HG03571 (cell line): Measurements from ENCODE around the gene C2orf49.
"Not testable (repeated sequence)": the region's sequence is repeated elsewhere in the genome, so short reads cannot be mapped to it uniquely, and the experiment has no call there.

Experiments
- ATAC-seq: cut with Tn5 transposase; IDR thresholded peaks from one replicate; pipeline ENCODE4 v1.9.1; 2021; ENCODE audit not compliant: unreplicated experiment

The C2orf49 gene

DNA sequence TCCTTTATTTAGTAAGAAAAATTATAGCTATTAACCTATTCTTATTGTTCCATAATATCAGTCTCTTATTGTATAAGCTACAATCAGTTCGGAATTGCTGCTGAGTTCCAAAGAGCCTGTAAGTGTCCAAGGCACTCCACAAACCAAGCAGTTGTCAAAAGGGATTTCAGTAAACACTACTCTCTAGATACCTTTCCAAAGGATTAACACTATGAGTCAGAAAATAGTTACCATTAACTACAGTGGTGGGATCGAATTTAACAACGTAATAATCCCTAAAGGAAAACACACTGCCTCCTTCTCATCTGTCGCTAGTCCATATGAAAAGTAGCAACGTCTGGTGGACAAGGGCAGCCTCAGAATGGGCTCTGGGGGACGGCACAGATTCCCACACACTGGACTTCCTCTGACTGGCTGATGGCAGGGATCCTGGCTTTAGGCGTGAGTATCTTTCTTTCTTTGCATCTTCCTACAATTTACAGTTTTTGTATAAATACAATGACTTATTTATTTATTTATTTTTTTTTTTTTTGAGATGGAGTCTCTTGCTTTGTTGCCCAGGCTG, 16.6 kb upstream of the C2orf49 start:
- ATAC-seq = no peak

DNA sequence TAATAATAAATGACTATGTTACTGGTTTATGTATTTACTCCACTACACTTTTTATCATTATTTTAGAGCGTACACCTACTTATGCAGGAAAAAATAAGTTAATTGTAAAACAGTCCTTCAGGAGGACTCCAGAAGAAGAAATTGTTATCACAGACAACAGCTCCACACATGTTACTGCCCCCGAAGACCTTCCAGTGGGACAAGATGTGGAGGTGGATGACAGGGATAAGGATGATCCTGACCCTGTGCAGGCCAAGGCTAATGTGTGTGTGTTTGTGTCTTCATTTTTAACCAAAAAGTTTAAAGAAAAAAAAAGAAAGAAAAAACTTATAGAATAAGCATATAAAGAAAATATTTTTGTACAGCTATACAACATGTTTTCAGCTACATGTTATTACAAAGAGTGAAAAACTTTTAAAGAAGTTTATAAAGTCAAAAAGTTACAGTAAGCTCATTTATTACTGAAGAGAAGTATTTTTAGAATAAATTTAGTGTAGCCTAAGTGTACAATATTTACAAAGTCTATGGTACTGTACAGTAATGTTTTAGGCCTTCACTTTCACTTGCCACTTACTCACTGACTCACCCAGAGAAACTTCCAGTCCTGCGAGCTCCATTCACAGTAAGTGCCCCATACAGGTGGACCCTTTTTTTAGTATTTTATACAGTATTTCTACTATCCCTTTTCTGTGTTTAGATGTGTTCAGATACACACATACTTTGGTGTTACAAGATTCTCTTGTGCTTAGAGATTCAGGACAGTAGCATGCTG, 15.3 kb upstream of the C2orf49 start:
- no peak for ATAC-seq

DNA sequence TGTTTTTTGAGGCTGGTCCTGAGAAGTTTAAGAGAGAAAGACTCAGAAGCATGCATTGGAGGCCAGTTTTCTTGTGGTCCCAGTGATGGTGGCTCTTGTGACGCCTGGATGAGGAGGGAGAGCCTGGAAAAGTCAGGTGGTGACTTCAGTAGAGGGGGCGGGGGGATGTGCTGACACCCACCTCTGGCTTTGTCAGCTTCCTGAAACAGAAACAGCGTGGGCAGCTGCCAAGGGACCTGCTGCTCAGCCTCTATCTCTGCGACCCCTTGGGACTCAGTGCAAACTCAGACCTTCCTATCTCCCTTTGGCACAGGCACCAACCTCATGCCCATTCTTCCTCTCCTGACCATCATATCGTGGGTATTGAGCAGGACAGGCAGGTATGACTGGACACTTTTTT, 14.2 kb upstream of the C2orf49 start:
- ATAC-seq = no peak

DNA sequence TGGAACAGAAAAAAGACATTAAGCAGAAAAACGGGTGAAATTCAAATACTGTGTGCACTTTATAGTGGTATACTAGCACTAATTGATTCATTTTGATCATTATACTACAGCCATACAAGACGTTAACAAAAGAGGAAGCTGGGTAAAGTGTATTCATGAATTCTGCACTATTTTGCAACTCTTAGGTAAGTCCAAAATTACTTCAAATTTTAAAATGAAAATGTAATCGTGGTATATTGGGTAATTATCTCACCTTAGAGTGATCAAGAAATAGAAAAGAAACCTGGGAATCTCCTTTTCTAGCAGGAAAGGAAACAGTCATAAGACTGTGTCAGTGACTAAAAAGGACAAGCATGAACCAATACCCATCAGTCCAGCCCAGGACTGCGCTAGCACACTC, 13.2 kb upstream of the C2orf49 start:
- no peak for ATAC-seq

DNA sequence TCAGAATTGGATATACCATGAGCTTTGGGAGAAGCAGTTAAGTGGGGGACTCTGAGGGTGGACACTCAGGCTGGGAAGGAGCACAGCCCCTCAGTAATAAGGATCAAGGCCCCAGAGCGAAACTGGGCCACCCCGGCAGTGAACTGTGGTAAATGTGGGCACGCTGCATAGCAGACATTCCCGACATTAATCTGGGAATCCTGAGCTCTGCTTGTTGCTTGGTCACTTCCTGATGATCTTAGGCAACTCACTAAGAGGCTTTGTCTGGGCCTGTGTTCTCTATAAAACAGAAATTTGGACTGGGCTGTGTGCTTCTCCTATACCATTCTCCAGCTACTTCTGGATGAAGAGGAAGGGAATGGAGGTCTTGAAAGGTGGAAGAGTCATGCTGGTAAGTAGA, 12.6 kb upstream of the C2orf49 start:
- no peak for ATAC-seq

DNA sequence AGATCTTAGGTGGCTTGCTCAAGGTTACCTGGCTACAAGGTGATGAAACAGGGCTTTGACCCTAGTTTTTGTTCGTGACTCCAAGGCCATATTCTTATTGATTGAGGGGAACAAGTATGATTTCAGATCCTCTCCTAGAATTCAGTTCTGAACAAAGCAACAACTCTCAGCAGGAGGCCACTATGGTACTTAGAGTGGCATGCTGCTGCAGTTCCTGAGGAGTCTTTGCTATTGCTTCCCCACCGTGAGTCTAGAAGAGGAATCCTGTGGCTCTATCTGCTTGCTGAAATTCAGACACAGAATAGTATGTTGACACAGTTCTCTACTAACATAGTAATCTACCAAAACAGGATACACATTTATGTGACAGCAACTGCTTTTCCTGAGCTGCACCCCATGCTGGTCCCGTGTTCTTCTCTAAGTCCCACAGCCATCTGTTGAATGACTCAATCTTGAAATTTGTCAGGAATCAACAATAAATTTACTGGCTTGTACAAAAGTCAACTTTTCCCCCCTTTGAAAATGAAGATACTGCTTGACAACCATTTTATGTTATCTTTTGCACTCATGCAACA, 11.9 kb upstream of the C2orf49 start:
- no peak for ATAC-seq

DNA sequence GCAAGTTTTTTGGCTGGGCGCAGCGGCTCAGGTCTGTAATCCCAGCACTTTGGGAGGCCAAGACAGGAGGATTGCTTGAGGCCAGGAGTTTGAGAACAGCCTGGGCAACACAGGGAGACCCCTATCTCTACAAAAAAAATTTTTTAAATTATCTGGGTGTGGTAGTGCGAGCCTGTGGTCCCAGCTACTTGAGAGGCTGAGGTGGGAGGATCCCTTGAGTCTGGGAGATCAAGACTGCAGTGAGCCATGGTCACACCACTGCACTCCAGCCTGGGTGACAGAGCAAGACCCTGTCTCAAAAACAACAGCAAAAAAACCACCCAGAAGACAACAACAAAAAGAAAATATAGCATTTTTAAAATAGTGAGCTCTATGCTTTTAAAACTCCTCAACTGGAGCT, 10.1 kb upstream of the C2orf49 start:
- not testable (repeated sequence) for ATAC-seq

DNA sequence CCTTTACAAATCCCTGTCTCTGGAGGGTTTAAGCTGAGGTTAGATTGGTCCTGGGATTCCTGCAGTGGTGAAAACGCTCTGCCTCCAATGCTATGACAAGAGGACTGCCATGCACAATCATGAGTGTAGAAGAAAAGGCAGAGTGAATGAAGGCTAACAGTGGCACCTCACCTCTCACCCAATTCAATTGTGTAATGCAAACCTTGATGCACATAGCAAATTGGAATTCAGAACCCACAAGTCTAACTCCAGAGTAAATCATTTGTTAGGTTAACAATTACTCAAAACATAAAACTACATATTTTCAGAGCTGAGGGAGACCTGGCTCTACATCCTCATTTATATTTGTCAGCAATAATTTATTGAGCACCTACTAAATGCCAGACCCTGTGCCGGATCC, 9.7 kb upstream of the C2orf49 start:
- no peak for ATAC-seq

DNA sequence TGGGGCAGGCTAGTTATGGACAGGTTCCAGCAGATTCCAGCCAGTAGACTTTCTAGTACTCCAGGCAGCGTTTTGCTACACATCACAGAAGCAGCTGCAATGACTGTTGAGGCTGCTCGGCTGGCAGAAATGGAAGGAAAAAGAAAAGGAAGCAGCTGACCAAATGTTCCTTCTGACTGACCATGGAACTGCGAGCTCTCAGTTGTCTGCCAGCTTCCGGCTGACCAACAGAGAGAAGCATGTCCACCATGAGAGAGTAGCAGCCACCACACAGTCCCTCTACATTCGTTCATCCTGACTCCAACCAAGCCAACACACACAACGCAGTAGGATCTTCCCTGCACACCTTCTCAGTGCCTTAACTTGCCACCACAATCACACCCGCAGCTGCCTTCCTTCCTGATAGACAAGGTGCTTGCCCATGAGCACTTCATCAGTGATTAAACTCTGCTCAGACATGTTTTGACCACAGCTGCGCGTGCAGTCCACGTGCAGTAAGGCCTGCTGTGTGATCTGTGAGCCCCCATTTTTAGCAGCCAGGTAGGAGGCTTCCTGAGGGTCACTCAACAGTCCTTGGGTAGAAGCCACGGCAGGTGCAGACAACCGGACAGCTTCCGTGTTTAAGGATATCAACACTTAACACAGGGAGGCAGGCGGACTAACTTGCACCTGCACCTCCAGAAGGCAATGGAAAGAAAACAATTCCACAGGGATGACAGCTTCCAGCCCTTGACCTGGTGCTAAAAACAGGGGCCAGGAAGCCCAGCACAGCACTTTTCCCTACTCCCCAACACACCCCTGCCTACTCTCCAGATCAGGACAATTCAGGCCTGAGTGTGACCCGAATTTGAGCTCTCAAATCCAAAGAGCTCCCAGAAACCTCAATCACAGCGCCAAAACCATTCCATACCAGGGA, 8.8 kb upstream of the C2orf49 start:
- peak; percentile 24 for ATAC-seq

DNA sequence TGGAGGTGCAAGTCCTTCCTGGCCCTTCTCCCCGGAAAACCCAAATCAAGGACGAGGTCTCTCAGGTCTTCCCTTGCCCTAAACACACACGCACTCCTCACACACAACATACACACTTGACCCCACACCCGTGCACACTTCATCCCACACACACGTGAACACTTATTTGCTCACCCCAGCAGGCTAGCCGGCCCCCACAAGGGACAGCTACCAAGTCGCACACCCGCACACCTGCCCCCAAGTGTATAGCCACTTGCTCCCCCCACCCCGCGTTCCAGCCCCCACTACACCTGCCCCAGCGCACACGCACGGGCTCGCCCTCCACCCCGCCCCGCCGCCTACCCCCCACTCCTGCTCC, 8.2 kb upstream of the C2orf49 start:
- no peak for ATAC-seq

DNA sequence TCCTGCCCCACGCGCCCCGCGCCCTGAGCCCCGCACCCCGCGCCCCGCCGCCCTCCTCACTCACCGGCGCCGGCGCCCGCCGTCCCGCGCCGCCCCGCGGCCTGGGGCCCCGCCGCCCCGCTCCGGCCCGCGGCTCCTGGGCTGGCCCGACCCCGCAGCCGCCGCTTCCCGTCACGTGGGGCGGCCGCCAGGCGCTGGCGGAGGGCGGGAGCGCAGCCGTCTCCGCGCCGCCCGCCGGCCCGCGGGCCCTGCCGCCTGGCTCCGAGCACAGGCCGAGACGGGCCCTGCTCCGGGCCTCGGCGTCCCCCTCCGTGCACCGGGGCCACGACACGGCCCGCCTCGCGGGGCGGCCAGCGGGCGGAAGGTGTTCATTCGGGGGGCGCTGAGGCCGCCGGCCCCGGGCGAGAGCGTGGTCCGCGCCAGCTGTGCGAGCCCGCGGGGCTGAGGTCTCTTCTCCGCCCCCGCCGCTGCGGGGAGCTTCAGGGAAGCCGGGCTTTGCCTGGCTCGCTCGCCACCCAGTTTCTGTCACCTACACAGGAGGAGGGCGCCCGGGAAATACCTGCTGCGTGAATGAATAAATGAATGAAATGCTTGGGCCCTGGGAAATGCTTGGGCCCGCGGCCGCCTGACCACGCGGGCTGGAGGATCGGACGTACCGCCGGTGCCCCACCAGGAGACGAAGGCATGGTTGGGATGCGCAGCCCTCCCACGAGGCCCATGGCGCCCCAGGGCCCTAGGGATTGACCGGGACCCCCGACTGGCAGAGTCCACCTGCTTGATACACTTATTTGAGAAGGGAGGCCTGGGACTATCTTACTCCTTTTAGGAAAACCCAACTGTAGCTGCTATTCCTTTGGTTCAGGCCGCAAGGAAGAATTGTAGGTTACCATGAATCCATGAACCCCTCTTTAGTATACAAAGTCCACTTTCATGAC, 7.5 kb upstream of the C2orf49 start, which contains the start of gene TGFBRAP1:
Gene TGFBRAP1, minus strand, starts transcription at position 175 of the 935 bp plus-strand sequence. CDS start 21,434 bp downstream, outside the sequence.
- peak; percentile 70 for ATAC-seq

DNA sequence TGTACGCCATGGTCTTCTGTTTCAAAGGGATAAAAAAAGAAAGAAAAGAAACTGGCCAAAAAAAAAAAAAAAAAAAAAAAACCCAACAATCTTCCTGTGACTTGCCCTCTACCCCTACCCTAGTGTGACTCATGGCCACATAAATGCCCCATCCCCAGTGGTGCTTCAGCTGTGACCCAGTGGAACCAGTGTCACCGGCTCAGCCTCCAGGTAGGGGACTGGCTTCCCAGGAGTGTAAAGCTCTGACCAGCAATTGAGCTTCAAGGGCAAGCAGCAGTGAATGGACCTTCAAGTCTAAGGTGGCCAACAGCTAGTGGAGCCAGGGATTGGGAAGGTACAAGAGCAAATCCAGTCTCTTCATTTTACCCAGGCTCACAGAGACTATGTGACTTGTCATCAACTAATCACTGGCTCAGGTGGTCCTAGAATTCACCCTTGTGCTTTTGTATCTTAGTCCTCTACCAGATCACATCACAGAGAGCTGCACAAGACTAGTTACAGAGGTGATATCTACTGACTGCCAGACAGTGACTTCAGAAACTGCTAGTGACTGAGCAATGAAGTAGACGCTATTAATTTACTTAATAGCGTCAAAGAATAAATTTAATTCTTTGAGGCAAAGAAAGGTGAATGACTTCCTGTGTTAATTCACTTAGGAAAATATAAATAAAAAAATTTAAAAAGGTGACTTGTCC, 6.5 kb upstream of the C2orf49 start:
- no peak for ATAC-seq

DNA sequence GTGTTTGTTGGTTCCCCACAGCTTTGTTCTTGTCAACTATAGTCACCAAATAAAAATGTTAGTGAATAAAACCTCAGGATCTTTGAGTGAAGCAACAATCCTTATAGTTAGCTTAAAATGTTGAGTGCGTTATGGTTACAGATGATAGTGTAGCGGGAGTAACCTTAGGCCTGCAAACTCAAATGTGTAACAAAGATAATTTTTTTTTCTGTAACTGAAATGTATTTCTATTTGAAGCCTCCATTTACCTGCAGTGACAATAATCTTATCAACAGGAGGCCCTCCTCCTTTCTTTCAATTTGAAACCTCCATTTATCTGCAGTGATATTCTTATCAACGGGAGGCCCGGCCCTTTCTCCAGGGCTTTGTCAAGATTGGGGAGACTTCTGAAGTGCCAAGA, 3.1 kb upstream of the C2orf49 start:
- no peak for ATAC-seq

DNA sequence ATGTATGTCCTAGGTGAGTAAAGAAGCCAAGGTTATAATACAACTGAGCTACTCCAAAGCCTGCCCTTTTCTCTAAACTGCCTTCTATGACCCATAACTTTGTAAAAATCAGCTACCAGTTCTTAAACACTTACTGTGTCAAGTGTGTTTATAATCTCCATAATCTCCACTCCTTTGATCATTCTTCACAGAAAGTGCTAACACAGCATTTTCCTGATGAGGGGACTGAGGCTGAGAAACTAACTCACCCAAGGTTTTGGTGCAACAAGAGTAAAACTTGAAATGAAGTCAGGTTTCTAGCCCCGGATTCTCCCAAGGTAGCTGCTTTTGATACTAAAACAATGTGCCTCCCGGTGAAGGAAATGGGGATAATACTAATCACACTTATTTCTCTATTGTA, 1.9 kb upstream of the C2orf49 start:
- no peak for ATAC-seq

DNA sequence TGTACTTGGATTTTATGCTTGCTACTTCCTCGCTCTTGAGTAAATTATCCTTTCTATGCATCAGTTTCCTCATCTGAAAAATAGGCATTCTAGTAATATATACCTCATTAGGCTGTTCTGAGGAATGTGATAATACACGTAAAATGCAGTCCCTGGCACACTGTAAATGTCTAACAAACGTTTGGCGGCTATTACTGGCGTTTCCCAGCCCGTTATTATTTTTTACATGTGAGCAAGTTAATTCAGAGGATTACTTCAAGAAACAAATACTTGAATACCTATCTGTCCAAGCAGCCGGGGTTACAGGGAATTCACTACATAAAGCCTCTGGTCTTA, 586 bp upstream of the C2orf49 start:
- ATAC-seq = no peak

DNA sequence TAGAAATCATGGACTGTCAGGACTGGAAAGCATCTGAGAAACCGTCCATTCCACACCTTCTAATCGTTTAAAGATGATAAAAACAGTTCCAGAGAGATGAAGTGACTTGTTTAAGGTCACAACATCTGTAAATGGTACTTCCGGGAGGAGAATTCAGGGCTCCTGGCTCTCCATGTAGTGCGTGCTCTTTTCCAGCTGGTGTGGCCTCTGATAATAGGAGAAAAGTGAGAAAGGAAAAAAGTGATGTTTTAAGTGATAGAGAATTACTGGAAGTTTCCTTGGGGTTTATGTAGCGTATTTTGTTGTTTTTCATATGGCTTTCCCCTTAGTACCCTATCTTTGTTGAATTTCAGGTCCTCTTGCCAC, 663 bp downstream of the C2orf49 start:
- ATAC-seq = peak; percentile 29

DNA sequence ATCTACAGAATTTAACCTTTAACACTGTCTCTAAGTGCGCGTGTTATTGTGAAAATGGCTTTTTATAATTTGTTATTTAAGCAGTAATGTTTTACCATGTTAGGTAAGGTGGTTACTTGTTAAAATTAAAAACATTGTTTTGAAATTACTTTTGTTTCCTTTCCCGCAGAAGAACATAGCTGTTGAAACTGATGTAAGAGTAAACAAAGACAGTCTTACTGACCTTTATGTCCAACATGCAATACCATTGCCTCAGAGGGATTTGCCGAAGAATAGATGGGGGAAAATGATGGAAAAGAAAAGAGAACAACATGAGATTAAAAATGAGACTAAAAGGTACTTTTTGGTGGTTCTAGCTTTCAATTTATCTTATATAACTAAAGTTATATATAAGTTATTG, 2.1 kb downstream of the C2orf49 start:
- ATAC-seq = no peak

DNA sequence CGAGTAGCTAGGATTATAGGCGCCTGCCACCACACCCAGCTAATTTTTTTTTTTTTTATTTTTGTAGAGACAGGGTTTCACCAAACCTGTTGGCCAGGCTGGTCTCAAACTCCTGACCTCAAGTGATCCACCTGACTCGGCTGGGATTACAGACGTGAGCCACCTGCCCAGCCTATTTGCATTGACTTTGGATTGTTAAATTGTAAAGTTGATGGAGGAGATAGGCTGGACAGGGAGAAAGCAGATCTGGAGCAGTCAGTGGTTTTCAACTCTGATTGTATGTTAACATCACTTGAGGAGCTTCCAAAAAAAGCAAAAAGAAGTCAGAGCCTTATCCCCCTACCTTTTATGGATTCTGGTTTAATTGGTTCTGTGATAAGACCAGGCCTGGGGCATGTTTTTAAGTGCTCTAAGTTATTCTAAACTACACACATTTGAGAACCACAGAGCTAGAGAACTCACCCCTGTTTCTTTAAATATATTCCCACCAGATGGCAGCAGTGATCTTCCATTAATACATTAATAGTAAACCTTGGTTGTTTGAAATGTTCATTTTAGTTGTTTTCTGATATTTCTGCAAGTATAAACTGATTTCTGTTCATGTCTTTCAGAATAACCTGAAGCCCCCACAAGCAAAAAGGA, 7.5 kb downstream of the C2orf49 start:
- no peak for ATAC-seq

DNA sequence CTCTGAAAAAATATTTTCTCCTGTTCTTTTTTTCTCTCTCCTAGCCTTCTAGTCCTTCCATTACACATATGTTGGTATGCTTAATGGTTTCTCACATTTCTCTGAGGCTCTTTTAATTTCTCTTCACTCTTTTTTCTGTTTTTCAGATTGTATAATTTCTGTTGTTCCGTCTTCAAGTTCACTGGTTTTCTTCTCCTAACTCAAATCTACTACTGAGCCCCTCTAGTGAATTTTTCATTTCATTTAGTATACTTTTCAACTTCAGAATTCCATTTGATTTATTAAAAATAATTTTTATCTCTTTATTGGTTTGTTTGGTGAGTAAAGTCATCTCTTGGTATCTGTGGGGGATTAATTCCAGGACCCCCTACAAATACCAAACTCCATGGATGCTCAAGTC, 19.8 kb downstream of the C2orf49 start:
- ATAC-seq = no peak

DNA sequence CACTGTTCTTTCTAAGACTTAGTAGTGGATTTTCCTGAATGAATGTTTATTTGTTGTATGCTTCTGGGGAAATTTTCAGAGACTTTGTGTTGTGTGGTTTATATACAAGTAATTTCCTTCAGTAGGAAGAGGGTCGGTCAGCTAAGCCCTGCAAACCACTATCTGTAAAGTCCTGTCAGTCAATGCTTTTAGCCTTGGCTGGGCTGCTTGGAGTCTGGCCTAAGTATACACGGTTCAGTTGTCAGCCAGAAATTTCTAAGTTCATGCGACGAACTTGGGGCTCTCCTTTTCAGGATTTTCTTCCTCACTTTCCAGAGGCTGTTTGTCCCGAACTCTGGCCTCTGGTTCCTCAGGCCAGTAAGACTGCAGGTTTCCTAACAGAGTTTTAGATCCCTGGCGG, 21.3 kb downstream of the C2orf49 start:
- ATAC-seq = no peak
